GM04503 (cell line): ENCODE data around the gene KRTAP10-4.
"Not testable (repeated sequence)": the region's sequence is repeated elsewhere in the genome, so short reads cannot be mapped to it uniquely, and the experiment has no call there.

Experiments used
- DNase-seq: peaks from one replicate; pipeline ENCODE4 v3.0.0-alpha.2; 2012; ENCODE audit warnings: low read depth

Gene KRTAP10-4

DNA sequence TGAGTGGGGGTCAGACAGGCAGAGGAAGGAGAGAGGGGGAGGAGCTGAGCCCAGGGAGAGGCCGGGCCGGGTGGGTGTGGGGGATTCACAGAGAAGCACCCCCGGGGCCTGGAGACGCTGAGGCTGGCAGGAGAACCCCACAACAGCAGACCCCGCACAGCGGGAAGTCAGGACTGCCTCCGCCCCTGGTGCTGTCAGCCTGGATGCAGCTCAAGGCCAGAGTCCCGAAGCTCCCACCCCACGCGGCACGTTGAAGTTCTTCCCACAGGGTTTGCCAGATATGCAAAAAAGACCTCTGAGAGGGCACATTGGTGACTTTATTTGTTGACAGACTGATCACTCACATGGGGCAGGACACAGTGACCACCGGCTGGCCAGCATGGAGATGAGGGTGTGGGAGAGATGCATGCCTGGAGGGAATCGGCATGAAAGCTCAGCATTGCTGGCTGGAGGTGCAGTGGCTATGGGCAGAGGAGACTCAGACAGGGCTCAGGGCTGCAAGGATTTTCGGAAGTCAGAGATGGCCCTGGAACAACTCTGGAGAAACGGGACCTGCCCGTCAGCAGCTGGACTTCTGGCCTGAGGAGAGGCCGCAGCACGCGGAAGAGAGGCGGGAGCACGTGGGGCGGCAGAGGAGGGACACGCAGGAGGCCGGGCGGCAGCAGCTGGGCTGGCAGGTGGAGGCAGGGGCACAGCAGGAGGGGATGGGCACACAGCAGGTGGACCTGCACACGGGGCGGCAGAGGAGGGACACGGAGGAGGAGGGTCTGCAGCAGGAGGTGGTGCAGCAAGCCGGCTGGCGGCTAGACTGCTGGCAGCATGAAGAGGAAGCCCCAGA lies 15.8 kb upstream of the KRTAP10-4 start:
- no peak for DNase-seq

- DNase-seq: not testable (repeated sequence)
Observed at GRCh38 chr21:44558329-44558675, 15.2 kb upstream of the KRTAP10-4 start.

DNA sequence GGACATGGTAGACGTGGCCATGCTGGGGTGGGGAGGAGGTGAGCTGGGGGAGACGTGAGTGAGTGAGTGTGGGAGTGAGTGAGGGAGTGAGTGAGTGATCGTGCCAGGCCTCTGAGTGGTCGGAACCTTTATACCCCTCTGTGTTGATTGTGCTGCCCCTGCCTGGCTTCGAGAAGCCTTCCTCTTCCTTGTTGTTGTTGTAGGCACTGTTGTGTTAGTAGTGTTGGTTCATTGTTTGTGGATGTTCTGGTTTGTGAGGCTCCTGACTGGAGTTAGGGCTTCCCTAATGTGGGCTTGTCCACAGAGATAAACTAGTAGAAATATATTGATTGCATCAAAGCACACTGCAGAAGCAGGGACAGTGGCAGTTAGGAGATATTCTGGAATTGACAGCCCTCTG lies 14.8 kb upstream of the KRTAP10-4 start, which contains the start of gene KRTAP10-3:
Gene KRTAP10-3, minus strand, starts transcription at position 101 of the 400 bp plus-strand sequence. Its CDS starts 80 bp downstream, at position 21.
- DNase-seq: no peak

GRCh38 chr21:44564099-44564498 lies 9.4 kb upstream of the KRTAP10-4 start:
- no peak for DNase-seq

GRCh38 chr21:44564886-44565598 lies 8.5 kb upstream of the KRTAP10-4 start:
- DNase-seq: no peak

- DNase-seq: no peak
Observed at GRCh38 chr21:44566403-44566802, 7.1 kb upstream of the KRTAP10-4 start.

DNA sequence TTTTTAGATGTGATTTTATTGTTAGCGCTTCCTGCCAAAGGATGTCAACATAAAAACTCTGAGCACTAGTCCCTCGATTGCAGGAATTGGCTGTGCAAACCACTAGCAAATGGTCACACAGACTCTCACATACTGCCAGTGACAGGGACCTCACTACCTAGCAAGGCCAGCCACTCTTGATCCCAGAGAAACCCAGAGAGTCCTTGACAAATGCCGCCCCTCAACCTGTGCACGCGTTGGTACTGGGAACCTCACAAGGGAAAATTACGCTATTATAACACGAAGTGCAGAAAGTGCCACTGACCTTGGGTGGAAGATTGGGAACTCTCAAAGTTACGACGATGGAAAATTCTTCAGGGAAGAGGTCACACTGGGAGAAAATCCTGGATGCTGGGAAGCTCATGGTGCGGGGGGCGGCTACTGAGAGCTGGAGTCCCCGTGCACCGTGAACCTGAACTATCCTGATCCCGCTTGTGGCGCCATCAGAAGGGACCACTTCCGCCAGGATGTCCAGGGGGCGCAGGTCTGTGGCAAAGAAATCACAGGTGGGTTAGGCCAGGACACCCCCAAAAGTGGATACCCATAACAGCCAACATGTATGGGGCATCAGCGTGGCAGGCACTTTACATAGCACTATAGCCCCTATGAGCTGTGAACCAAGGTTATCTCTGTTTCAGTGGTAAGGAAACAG lies 5.9 kb upstream of the KRTAP10-4 start:
- DNase-seq: no peak

DNA sequence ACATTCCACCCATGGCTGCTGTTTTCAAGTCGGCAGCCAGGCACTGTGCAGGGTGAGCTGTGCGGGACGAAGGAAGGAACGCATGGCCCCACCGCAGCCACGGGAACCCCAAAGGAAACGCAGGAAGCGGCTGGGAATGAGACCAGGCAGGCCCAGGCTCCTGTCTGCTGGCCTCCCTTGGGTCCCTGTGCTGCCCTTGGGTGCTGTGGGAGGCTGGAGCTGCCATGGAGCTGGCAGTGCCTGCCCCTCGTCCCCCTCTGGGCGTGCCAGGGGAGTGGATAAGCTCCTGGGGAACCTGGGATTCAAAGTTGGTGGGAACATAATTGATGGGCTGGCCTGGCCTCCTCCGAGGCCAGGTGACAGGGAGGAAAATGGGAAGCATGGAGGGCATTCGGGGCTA lies 5.3 kb upstream of the KRTAP10-4 start:
- no peak for DNase-seq

GRCh38 chr21:44568667-44569556 lies 4.6 kb upstream of the KRTAP10-4 start:
- DNase-seq: no peak

DNA sequence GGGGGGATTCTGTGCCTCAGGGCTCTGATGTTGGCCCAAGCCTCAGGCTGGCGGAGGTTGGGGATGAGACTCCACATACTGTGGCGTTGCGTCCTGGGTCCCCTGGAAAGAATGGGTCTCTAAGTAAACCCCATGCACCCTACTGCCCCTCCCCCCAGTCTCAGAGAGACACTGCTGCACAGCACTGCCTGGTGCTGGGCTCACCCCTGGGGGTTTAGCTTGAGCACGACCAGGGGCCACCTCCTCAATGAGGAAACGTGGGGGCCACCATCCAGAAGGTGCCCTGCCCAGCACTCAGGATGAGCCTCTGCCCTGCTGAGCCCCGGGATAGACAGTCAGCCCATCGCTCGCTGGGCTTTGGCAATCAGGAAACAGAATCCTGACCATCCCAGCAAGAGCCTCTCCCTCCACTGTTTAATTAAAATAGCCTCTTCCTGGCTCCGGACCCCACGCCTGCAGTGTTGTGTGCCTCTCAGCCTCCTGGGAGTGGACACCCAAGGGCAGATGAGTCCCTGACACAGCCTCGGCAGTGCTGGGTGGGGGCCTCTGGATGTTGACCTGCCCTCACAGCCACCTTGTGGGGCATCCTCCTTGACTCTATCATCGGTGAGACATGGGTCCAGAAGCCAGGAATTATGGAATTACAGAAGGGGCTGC lies 3.5 kb upstream of the KRTAP10-4 start:
- DNase-seq: no peak

DNA sequence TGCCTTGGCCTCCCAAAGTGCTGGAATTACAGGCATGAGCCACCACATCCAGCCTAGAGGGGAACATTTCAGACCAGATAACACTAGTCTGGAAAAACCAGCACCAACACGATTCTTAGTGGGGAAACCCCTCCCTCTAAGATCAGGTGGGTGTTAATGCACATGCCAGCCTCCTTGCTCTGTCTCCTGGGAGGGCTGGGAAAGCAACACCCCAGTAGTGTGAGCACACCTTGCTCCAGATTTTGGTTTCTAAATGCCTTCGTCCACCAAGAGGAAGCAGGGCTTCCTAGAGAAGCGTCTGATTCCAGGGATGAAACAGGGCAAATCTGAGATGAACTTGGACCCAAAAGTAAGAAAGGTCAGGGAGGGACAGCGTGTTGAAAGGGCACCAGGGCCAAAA lies 2.2 kb upstream of the KRTAP10-4 start:
- no peak for DNase-seq

- DNase-seq: no peak
Observed at GRCh38 chr21:44571844-44572782, 1.4 kb upstream of the KRTAP10-4 start.

DNA sequence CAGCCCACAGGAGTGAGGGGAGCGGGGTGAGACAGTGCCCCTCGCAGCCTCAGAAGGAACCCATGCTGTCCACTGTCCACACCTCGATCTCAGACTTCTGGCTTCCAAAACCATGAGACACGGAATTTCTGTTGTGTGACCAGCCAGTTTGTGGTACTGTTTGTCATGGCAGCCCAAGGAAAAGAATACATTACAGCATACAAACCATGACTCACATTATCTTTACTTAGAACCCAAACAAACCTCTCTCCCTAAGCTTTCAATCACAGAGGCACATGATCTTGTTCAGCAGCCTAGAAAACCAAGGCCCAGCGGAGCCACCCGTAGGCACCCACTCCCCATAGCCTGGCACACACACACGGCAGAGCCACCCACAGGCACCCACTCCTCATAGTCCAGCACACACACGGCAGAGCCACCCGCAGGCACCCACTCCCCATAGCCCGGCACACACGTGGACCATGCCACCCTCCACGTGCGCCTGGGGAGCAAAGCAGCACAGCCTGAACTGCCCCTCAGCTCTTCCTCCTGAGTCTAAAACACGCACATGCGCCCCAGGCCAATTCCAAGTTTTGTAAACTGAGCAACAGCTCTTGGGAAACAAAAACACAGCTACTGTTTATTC lies 458 bp upstream of the KRTAP10-4 start:
- no peak for DNase-seq

DNA sequence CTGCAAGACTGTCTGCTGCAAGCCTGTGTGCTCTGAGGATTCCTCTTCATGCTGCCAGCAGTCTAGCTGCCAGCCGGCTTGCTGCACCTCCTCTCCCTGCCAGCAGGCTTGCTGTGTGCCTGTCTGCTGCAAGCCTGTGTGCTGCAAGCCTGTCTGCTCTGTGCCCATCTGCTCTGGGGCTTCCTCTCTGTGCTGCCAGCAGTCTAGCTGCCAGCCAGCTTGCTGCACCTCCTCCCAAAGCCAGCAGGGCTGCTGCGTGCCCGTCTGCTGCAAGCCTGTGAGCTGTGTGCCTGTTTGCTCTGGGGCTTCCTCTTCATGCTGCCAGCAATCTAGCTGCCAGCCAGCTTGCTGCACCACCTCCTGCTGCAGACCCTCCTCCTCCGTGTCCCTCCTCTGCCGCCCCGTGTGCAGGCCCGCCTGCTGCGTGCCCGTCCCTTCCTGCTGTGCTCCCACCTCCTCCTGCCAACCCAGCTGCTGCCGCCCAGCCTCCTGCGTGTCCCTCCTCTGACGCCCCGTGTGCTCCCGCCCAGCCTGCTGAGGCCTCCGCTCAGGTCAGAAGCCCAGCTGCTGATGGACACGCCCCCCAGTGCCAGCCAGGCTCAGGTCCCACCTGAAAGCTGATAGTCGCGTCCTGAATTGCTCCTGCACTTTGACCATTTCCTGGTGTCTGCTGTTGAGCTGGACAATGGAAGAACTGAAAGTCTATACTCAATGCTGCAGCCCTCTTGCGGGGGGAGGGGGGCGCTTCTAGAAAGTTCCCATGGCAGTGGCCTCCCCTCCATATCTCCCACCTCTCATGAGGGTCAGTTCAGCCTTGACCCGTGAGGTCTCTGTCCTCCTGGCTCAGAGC lies 1.2 kb downstream of the KRTAP10-4 start:
- no peak for DNase-seq

GRCh38 chr21:44575307-44576024 lies 1.9 kb downstream of the KRTAP10-4 start:
- no peak for DNase-seq

GRCh38 chr21:44576025-44576420 lies 2.5 kb downstream of the KRTAP10-4 start:
- no peak for DNase-seq

DNA sequence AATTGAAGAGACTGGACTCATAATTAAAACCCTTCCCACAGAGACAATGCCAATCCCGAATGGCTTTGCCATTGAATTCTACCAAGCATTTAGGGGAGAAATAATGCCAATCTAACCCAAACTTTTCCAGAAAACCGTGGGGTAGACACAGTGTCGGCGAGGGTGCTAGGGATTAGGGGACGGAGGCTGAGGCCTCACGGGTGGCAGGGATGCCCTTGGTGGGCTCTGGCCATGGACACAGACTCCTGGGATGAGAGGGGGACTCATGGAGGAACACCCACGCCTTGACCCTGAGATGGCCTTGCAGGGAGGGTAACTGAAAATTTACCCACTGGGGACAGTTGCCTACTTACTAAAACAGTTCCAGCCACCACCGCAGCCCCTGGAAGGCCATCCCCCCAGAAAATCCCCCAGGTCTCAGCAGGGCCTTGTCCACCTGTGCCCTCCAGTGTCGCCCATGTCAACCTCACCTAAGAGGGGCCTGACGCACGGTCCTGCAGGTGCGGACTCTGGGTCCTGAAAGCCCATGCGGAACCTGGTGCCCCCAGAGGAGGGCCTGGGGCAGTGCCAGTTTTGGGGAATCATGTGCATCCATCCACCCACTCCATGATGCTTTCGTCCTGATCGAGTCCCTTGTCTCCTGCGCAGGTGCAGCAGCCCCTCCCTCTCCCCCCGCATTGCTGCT lies 5.0 kb downstream of the KRTAP10-4 start:
- DNase-seq: no peak
